Stimulated activated CD4-positive, alpha-beta T cell treated with anti-CD3 and anti-CD28 coated beads, Interleukin-12 subunit alpha, Interleukin-12 subunit beta, amount 100 ng/mL, for 24 hours (primary cell): ENCODE measurements around the gene DDR1.

Source experiments
- DNase-seq, 2 experiments: peaks; one replicate each; pipeline ENCODE4 v3.0.0-alpha.2; 2020; ENCODE audit warnings: low read depth in 2 of 2

The DDR1 gene

GRCh38 chr6:30881392-30882203 is 2.7 kb upstream of the DDR1 start:
- no peak for DNase-seq

DNA sequence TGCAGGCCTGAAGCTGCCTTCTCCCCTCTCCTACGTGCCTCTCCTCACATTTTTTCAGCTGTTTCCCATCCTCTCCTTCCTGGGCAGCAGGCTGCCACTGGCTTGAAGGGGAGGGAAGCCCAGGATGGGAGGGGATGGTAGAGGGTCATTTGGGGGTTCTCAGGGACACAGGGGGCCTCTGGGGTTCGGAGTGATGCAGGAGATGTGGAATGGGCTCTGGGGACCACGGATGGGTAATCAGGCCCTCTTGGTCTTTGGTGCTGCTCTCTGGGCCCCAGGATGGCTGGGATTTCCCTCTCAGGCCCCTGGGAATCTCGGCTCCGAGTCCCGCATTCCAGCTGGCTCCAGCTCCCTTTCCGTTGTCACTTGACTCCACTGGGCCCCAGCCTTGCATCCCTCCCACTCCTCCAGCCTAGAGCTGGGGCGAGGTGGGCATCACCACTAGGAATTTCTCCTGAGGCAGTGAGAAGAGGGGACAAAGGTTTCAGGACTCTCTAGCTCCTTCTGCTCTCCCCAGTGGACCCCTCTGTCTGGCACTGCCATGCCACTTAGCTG is 2.0 kb upstream of the DDR1 start:
- no peak for DNase-seq

DNA sequence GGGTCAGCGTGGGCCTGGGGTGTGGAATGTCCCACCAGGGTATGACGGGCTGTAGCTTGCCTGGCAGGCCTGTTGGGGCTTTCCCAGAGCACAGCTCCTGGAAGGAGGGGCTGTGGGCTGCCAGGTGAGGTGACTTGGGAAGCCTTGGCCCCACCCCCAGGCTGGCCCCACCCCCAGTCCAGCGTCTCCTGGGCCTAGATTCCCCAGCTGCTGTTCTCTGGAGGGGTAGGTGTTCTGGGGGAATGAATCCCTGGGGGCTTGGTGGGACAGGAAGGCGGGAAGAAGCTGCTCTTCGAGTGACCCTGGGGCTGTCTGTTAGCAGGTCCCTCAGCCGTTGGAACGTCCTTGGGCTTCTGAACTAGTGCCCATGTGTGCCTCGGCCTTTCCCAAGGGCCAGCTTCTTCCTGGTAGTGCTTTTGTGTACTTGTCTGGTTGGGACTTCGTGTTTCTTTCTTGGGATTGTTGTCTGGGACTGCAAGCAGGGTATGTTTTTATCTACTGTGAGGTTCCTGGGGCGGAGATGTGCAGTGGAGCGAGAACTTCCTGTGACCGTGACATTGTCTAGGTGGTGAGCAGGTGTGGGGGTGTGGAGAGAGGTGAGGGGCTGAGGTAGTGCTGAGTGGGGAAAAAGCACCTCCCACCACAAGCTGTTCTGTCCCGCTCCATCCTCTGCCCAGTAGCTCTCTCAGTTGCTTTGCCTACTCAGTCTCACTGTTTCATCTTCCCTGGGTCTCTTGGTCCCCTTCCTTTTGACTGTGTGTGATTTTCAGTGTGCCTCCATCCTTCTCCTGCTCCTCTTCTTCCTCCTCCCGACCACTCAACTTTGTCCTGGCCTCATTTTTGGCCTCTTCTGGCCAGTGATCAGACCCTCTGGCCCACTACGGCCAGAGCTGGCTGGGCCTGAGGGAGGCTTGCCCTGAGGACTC is 1.3 kb upstream of the DDR1 start:
- no peak for DNase-seq

- no peak for DNase-seq
These were observed 482 bp downstream of the DDR1 start for GRCh38 chr6:30884521-30885480.

DNA sequence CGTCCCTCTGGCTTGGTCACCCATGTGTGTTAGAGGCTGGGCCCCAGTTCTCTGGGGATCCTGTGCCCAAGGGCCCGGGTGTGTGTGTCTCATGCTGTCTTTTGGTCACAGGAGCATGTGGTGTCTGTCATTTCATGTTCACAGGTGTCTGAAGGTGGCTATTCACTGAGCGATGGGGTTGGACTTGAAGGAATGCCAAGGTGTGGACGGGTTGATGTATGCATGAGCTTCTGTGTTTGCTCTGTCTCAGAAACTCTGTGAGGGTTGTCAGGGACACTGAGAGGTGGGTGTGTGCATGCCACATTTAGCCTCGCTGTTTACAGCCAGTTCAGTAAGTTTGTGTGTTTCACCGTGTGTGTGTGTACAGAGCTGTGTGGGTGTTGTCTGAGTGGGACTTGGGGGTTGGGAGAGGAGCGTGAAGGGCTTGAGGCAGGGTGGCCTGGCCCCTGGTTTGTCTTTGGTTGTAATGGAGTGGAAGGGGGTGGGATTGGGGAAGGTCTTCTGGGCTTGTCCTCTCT is 1.2 kb downstream of the DDR1 start:
- no peak for DNase-seq

DNA sequence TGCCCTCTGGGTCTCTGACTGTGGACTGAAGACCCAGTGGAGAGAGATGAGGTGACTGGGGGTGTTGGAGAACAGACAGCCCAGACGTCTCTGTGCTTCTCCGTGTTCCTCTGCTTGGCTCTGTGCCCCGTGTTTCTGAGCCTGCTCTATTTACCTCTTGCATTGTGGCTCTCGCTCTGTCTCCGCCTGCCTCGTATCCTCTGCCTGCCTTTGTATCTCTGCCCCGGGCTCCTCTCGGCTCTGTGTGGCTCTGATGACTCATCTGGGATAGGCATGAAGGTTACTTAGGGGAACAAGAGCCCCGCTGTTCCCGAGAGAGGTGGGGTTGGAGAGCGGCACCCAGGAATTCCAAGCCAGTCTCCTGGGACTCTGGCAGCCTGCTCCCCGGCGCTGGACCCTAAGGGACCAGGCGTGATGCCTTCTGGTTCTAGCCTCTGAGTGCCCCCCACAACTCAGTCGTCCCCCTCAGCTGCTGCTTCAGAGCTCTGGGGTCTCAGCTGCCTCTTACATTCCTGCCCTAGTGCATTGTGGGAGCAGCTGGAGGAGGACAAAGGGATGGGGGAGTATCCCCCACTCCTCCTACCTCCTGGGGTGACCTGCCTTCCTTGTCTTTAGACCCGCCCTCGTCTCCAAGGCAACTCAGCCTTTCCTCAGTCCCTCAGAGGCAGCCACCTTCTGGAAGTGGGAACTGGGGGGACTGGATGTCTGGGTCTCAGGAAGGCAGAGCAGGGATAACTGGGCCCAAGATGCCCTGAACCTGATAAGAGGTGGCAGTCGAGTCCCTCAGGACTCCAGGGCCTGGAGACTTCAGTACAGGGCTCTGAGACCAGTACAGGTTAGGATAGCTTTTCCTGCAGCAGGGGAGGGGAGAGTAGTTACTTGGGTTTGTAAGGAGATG is 1.9 kb downstream of the DDR1 start:
- no peak for DNase-seq

DNA sequence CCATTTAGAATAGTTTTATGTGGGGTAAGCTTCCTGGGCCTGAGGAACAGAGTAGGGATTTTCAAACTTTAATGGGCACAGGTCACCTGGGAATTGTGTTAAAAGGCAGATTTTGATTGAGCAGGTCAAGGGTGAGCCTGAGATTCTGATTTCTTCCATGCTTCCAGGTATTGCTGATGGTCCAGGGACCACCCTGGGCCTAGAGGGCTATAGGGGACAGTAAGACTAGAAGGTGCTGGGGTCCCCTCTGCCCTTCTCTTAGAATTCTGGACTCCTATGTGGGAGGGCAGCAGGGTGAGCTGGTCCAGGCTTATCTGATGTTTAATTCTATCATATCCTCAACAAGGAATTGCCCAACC is 2.6 kb downstream of the DDR1 start:
- DNase-seq = no peak

GRCh38 chr6:30887901-30888815 is 3.8 kb downstream of the DDR1 start:
- DNase-seq = no peak

DNA sequence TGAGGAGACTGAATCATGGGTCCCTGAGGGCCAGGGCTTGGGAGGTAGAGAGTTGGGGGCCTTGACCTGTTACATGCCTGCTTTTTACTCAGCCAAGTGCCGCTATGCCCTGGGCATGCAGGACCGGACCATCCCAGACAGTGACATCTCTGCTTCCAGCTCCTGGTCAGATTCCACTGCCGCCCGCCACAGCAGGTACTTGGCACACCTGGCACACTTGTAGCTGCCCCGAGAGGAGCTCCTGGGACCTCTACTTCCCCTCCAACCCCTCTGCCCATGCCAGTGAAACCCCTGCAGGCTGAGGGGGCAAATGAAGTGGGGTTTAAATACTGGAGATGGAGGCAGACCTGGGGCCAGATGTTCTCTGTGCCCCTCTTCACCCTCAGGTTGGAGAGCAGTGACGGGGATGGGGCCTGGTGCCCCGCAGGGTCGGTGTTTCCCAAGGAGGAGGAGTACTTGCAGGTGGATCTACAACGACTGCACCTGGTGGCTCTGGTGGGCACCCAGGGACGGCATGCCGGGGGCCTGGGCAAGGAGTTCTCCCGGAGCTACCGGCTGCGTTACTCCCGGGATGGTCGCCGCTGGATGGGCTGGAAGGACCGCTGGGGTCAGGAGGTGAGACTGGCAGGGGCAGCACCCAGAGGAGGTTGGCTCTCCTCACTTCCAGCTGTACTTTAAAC is 4.6 kb downstream of the DDR1 start:
- DNase-seq = no peak

DNA sequence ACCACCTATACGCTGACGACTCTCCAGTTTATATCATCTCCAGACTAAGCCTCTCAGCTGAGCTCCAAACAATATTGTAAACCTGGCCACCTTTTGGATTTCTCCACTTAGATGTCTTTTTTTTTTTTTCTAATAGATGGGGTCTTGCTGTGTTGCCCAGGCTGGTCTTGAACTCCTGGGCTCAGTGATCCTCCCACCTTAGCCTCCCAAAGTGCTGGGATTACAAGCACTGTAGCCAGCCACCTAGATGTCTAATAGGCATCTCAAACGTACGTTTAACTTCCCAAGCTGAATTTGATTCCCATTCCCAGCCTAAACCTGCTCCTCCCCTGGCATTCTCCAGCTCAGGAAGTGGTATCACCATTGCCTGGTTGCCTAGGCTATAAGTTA is 5.2 kb downstream of the DDR1 start:
- no peak for DNase-seq

DNA sequence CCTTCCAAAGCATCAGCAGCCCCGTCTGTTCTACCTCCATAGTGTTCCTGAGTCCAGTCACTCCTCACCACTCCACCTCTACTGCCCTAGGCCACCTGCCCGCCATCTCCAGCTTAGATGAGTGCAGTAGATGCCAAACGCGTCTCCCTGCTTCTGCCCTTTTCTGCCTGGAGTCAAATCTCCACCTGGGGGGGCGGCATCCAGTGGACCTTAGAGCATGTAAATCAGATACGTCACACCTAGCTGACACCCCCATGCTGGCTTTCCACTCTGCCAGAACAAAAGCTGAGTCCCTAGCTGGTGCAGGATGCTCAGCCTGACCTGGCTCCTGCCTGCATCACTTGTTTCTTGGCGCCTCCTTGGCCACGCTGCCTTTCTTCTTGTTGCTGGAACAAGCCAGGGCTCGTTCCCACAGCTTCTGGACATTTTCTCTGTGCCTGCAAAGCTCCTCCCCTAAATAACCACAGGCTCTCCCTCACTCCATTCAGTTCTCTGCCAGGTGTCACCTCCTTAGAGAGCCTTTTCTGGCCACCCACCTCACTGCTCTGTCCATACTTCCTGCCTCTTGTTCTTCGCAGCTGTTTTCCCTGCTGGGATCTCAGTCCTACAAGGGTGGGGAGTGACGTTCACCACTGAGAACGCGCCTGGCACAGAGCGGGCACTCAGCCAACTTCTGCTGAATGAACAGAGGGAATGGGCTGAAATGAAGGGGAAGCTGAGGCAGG is 5.8 kb downstream of the DDR1 start:
- no peak for DNase-seq

- no peak for DNase-seq
These were observed 6.5 kb downstream of the DDR1 start for GRCh38 chr6:30890646-30891449.

DNA sequence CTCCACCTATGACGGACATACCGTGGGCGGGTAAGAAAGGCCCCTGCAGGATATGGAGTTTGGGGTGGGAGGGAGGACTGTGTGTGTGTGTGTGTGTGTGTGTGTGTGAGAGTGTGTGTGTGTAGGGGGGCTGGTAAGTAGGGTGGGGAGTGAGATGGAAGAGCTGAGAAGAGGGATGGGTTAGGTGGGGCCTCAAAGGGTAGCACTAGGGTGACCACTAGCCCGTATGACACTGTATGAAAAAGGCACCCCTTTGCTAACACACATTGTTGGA is 7.1 kb downstream of the DDR1 start:
- DNase-seq = no peak

GRCh38 chr6:30891816-30892538 is 7.7 kb downstream of the DDR1 start:
- DNase-seq = no peak

- DNase-seq = no peak
These were observed 8.8 kb downstream of the DDR1 start for GRCh38 chr6:30893001-30893591.

GRCh38 chr6:30893666-30894065 is 9.3 kb downstream of the DDR1 start:
- no peak for DNase-seq
